Amygdala (tissue), 56 donors: ENCODE data around the gene FCGR3A.
"Not testable (repeated sequence)": the region's sequence is repeated elsewhere in the genome, so short reads cannot be mapped to it uniquely, and the experiment has no call there.

Experiments used
- DNase-seq, 56 donors: peaks; one replicate each; lab custom pipeline; 2025; lab: John Stamatoyannopoulos, UW

The FCGR3A gene

DNA sequence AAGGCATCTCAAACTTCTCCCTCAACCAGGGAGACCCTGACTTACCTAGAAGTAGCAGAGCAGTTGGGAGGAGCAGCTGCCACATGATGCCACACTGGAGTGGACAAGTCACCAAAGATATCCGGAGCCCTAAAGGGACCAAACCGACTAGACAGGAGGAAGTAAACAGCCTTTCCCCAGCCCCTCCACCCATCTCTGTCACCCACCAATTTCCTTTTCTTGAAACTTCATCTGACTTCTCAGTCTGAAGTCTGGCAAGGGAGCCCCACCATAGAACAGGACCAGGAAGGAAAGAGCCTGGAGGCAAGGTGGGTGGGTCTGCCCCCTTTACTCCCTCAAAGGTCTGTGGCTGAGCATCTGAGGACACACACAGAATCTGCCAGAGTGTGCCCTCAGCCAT lies at the start of gene FCGR3A:
TSS of gene FCGR3A (minus strand) at position 167 of the 400 bp plus-strand sequence. CDS start at position 85, 82 bp downstream.
- peak in 2 of 56 donors; percentile 18 to 50 for DNase-seq

GRCh38 chr1:161597077-161597476 lies 47.5 kb upstream of the FCGR3A start:
- DNase-seq: not testable (repeated sequence)

GRCh38 chr1:161595583-161595982 lies 46.0 kb upstream of the FCGR3A start:
- DNase-seq: not testable (repeated sequence)

DNA sequence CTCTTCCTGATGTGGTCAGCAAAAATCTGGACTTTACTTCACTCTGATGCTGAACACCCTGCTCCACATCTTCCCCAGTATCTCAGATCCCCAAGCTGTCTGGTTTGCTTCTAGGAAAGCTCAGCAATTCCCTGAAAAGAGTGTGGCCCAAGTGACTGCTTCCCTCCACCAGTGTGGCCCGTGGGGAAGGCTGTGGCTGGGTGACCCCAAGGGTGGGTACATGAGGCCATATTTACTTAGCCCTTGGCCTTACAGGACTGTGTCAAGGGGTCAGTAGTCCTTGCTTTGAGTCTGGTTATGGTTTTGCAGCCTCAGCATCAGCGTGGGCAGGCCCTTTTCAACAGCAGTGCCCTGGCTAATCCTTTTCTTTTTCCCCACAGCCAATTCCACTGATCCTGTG lies 45.6 kb upstream of the FCGR3A start:
- DNase-seq: not testable (repeated sequence)

DNA sequence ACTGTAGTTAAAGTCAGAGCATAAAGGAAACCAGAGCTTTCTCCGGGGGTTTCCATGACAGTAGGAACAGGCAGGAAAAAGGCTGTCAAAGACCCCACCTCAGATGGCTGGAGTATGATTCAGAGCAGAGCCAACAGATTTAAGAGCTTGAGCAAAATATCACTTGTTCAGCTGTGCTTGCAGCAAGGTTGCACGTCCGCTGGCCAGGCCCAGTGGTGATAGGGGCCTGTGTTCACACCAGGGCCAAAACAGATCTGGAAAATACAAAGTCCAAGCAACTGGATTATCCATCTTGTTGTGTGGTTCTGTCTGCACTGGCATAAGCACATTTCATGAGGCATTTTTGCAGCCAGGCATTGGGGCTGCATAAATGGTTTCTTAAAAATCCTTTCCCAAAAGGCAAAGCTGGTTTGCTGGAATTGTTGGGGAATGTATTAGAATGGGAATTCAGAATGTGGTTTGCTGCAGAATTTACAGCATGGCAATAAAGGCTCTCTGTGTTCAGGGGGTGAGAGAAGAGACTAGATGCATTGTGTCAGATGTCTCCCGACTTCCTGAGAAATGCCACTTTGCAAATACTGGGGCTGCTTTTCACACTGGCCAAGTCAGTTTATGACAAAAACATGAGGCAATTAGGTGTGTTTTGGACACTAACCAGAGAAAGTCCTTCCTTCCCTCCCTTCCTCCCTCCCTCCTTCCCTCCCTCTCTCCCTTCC lies 44.8 kb upstream of the FCGR3A start:
- peak in 7 of 56 donors; percentile 2 to 35 (median 14) for DNase-seq

DNA sequence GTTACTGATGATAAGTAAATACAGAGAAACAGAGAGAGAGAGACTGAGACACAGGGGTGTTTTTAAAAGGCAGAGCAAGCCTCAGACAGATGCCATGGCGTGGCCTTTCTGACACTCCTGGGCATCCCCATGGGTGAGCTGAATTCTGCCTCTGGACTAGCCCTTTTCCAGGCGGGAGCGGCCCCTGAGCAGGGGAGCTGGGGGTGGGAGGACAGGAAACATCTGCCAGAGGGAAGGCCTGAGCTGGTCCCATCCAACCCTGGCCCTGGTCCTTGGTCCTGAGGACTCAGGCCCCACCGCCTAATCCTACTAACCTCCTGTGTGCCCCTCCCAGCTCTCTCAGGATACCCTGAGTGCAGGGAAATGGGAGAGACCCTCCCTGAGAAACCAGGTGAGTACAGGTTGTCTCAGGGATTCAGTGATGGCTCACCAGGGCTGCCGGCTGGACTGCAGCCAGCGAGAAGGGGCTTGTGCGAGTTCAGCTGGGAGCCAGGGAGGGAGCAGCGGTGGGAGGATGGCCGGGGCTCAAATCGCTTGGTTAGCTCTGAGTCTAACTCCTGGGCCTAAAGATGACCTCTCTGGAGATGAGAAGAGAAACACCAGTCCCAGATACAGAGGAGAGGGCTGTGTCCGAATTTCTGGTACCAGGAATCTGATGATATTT lies 43.6 kb upstream of the FCGR3A start:
- DNase-seq: not testable (repeated sequence)

DNA sequence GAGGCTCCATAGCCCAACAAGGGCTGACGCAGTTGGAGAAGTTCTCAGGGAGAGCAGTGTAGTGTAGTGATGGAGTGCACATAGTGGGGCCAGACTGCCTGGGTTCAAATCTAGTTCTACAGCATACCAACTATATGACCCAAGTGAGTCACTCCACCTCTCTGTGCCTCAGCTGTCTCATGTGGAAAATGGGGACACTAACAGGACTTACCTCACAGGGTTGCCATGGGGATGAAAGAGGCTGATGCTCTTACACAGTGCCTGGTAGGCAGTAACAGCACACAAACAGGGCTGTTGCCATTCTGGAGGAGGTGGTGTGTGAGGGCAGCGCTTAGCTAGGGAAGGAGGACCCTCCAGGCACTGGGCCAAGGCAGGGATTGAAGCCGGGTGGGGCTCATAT lies 43.0 kb upstream of the FCGR3A start:
- DNase-seq: not testable (repeated sequence)

GRCh38 chr1:161589920-161590319 lies 40.3 kb upstream of the FCGR3A start:
- DNase-seq: not testable (repeated sequence)

DNA sequence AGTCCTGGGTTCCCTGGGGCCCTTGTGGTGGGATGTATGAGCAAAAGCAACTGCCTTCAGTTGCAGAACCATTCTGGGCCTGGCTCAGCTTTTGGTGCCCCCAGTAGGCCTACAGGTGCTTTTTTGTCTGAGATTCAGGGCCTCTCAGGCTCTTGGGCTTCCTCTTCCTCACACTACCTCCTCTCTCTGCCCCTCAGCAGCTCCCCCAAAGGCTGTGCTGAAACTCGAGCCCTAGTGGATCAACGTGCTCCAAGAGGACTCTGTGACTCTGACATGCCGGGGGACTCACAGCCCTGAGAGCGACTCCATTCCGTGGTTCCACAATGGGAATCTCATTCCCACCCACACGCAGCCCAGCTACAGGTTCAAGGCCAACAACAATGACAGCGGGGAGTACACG lies 39.7 kb upstream of the FCGR3A start:
- not testable (repeated sequence) for DNase-seq

DNA sequence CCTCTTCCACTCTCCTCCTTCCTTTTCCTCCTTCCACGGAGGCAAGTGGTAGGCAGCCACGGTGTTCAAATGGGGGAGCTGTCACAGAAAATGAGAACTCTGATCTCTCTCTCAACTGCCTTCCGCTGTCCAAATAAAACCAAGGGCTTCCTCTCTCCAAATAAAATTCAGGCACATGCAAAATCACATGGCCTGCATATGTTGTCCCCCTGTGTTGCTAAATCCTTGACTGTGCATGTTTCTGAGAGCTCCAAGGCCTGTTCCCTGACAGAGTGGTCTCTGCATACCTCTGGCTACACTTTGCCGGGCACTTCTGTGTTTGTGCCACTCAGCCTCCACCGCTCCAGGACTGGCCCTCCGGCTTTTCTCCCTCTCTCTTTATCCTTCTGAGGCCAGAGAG lies 39.0 kb upstream of the FCGR3A start:
- not testable (repeated sequence) for DNase-seq

DNA sequence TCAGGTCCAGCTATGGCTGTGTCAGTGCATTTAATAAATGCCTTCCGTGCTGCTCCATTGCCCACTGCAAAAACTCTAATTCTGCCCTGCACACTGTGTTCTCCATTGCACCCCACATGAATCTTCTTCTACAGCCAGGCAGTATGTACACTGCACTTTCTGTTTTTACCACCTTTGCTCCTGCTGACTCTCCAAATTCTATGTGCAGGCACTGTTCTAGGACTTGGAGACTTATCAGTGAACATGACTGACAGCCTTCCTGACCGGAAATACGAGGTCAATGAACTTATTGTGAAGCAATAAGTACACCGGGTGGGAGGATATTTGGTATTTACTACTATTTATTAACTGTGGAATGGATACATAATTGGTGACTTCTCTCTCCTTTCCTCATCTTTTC lies 33.3 kb upstream of the FCGR3A start:
- DNase-seq: not testable (repeated sequence)

- DNase-seq: not testable (repeated sequence)
These were observed 31.4 kb upstream of the FCGR3A start for GRCh38 chr1:161580879-161581537.

DNA sequence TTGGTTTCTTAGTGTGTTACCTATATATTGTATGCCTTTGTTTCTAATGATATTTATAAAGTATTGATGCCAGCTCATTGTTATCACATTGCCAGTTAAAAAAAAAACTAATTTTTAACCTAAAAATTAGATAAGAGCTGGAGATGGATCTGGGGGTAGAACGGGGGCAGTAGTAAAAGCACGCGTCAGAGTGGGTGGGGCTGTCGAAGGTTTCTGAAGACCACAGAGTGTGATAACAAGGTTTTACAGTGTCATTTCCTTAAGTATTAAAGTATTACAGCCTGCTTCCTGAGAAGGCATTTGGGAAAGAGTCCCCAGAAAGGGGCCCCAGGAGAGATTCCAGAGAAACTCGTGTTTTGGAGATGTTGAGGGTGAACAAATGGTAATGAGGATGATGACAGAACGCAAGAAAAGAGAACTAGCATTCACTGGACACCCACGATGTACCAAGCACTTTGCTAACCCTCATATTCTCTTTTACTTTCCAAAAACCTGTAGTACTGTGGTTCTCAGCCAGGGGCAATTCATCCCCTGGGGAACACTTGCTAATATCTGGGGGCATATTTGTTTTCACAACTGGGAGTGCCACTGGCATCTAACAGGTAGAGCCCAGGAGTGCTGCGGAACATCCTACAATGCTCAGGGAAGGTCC lies 30.4 kb upstream of the FCGR3A start:
- not testable (repeated sequence) for DNase-seq

DNA sequence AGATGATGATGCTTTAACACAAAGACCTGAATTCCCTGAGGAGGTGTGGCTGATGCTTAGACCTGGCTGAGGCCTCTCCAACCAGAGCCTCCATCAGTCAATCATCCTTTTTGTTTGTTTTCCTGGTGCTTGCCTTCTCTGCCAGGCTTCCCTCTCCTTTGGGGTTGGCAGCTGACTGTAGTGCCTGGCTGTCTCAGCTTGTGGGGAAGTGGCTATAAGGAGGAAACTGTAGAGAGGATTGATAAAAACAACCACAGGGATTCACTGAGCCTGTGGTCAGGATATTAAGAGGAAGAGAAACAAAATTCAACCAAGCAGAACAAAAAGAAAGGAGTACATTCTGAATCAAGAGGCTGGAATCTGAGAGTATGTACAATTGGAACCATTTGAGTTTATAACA lies 27.1 kb upstream of the FCGR3A start:
- DNase-seq: not testable (repeated sequence)

DNA sequence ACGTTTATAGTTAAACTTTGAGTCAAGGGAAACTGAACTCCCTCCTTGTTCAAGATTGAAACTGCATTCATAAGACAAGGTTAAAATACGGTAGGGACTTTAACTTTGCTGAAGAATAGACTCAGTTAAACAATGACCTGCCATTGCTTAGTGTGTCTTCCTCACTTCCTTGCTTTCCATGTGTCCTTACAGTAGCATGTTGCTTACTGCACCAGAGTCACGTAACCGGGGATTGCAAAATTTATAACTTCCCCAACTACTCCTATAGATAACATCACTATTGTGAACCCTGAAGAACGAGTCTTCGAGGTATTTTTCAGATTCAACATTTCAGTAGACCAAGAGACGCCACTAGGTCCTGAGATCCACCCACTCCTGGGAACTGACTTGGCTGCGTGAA lies 22.1 kb upstream of the FCGR3A start:
- not testable (repeated sequence) for DNase-seq

- DNase-seq: not testable (repeated sequence)
These were observed 17.0 kb upstream of the FCGR3A start for GRCh38 chr1:161566602-161566960.

- DNase-seq: not testable (repeated sequence)
These were observed 13.9 kb upstream of the FCGR3A start for GRCh38 chr1:161563522-161563921.

GRCh38 chr1:161562441-161562840 lies 12.8 kb upstream of the FCGR3A start:
- not testable (repeated sequence) for DNase-seq

- peak in 3 of 56 donors; percentile 1 to 47 (median 17) for DNase-seq
These were observed 11.5 kb upstream of the FCGR3A start for GRCh38 chr1:161560960-161561715.
